PFSK-1 (cell line): Measurements from ENCODE around the gene HSPA8.

ENCODE experiments used
- POLR2AphosphoS5 ChIP-seq: IDR thresholded peaks from 2 replicates; pipeline ENCODE4 v1.6.1; 2012; ENCODE audit warnings: low read depth, mild to moderate bottlenecking, control low read depth, low read length, moderate library complexity
- SIN3A ChIP-seq: IDR thresholded peaks from 2 replicates; pipeline ENCODE4 v1.6.1; 2012; ENCODE audit warnings: mild to moderate bottlenecking, low read length, moderate library complexity, borderline replicate concordance; ENCODE audit not compliant: insufficient read depth
- TF ChIP-seq, protein P1 (sequence below), 2 experiments: IDR thresholded peaks; 2 replicates each; pipeline versions ENCODE4 v1.6.1 to v1.8.0; 2011 to 2012; ENCODE audit warnings: low read depth in 2 of 2, low read length in 2 of 2, control low read depth in 1 of 2, inconsistent platforms in 1 of 2, mild to moderate bottlenecking in 1 of 2, moderate library complexity in 1 of 2; ENCODE audit not compliant: insufficient read depth in 1 of 2

DNA sequence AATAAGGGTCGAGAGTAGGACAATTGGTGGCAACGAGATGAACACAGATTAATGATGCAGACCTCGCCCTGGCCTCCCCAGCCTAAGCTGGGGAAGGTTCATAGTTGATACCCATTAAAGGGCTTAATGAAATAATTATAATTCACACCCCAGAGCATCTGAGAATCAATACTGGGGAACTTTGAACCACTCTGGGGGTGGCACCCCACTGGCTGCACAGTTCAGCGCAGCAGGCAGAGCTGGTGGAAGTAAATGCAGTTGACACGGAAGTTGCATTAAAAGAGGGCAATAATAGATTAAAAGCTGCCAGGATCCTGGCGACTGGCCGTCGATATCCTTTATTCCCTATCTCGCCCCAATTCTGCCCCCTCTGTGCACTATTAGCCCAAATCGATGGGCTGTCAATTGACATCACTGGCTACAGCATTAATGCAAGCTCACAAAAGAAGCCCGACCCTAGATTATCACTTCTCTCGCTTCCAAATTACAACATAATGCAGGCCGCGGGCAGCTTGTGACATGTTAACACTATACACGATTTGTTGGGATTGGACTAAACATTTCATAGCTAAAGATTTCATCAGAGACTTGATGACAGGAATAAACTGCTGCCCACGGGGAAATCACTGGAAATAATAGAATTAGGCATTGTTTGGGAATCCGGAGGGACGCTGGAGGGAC lies 14.5 kb downstream of the HSPA8 start:
- TF ChIP-seq, protein P1, sequence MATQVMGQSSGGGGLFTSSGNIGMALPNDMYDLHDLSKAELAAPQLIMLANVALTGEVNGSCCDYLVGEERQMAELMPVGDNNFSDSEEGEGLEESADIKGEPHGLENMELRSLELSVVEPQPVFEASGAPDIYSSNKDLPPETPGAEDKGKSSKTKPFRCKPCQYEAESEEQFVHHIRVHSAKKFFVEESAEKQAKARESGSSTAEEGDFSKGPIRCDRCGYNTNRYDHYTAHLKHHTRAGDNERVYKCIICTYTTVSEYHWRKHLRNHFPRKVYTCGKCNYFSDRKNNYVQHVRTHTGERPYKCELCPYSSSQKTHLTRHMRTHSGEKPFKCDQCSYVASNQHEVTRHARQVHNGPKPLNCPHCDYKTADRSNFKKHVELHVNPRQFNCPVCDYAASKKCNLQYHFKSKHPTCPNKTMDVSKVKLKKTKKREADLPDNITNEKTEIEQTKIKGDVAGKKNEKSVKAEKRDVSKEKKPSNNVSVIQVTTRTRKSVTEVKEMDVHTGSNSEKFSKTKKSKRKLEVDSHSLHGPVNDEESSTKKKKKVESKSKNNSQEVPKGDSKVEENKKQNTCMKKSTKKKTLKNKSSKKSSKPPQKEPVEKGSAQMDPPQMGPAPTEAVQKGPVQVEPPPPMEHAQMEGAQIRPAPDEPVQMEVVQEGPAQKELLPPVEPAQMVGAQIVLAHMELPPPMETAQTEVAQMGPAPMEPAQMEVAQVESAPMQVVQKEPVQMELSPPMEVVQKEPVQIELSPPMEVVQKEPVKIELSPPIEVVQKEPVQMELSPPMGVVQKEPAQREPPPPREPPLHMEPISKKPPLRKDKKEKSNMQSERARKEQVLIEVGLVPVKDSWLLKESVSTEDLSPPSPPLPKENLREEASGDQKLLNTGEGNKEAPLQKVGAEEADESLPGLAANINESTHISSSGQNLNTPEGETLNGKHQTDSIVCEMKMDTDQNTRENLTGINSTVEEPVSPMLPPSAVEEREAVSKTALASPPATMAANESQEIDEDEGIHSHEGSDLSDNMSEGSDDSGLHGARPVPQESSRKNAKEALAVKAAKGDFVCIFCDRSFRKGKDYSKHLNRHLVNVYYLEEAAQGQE (IDR thresholded peaks at IDR 0.05; ENCODE audit: insufficient read depth in 1 of 2, low read depth in 2 of 2, low read length in 2 of 2) = no peak
- TF ChIP-seq POLR2AphosphoS5 = no peak
- no peak for TF ChIP-seq SIN3A
